HG03060 (cell line): ENCODE data around the gene DNAL4.

Experiments used
- ATAC-seq: cut with Tn5 transposase; IDR thresholded peaks from one replicate; pipeline ENCODE4 v1.9.1; 2021; ENCODE audit warnings: low read depth, moderate number of reproducible peaks; ENCODE audit not compliant: unreplicated experiment

The DNAL4 gene

GRCh38 chr22:38744981-38745380 is 49.0 kb downstream of the DNAL4 start:
- ATAC-seq: no peak

- no peak for ATAC-seq
Observed at GRCh38 chr22:38742176-38742942, 51.6 kb downstream of the DNAL4 start.

GRCh38 chr22:38741576-38741975 is 52.4 kb downstream of the DNAL4 start:
- no peak for ATAC-seq

- no peak for ATAC-seq
Observed at GRCh38 chr22:38741166-38741565, 52.8 kb downstream of the DNAL4 start.

GRCh38 chr22:38740754-38741153 is 53.2 kb downstream of the DNAL4 start:
- no peak for ATAC-seq

- ATAC-seq: no peak
Observed at GRCh38 chr22:38740116-38740723, 53.7 kb downstream of the DNAL4 start.

- ATAC-seq: no peak
Observed at GRCh38 chr22:38739300-38740055, 54.5 kb downstream of the DNAL4 start.

- no peak for ATAC-seq
Observed at GRCh38 chr22:38738475-38739070, 55.4 kb downstream of the DNAL4 start.

GRCh38 chr22:38737302-38738060 is 56.5 kb downstream of the DNAL4 start:
- ATAC-seq: no peak

- ATAC-seq: no peak
Observed at GRCh38 chr22:38736257-38736570, 57.7 kb downstream of the DNAL4 start.

GRCh38 chr22:38735465-38736256 is 58.3 kb downstream of the DNAL4 start:
- no peak for ATAC-seq

GRCh38 chr22:38735126-38735464 is 58.8 kb downstream of the DNAL4 start:
- no peak for ATAC-seq

GRCh38 chr22:38734421-38735100 is 59.4 kb downstream of the DNAL4 start:
- no peak for ATAC-seq

GRCh38 chr22:38733724-38734381 is 60.1 kb downstream of the DNAL4 start:
- no peak for ATAC-seq

GRCh38 chr22:38733329-38733723 is 60.6 kb downstream of the DNAL4 start:
- no peak for ATAC-seq

GRCh38 chr22:38732251-38732815 is 61.6 kb downstream of the DNAL4 start:
- no peak for ATAC-seq

GRCh38 chr22:38731703-38732161 is 62.2 kb downstream of the DNAL4 start:
- ATAC-seq: no peak

GRCh38 chr22:38730411-38730871 is 63.5 kb downstream of the DNAL4 start:
- no peak for ATAC-seq
